ENCODE data around the gene MTA1. TPM values are rescaled to one million over a fixed set of nuclear protein-coding genes. Genes with fewer than 3 reads are reported as not detected.

Gene MTA1
- polyA plus RNA-seq, 12 donors, result 63.7 to 114 (median 75.3) TPM; not detected in 1

Other genes with a start within 250 kb of the MTA1 start
- 10 to 100 TPM in 9 of 12 donors, 1 to 10 TPM in 2, not detected in 1; 9.6 to 21.3 (median 12.9) TPM for gene NUDT14, start 238.5 kb upstream of the MTA1 start, polyA plus RNA-seq (ENCODE audit: insufficient read length in 12 of 12)
- gene BTBD6, start 171.3 kb upstream of the MTA1 start, polyA plus RNA-seq (ENCODE audit: insufficient read length in 12 of 12), result 10 to 100 TPM in 11 of 12 donors, not detected in 1; 26.5 to 43.9 (median 36.3) TPM
- gene BRF1, start 118.8 kb upstream of the MTA1 start, polyA plus RNA-seq (ENCODE audit: insufficient read length in 12 of 12), result 10 to 100 TPM in 11 of 12 donors, not detected in 1; 19.7 to 28.2 (median 21.4) TPM
- 100 to 1,000 TPM in 1 of 12 donors, 10 to 100 TPM in 10, not detected in 1; 67.5 to 107 (median 84.6) TPM for gene PACS2, start 105.1 kb upstream of the MTA1 start, polyA plus RNA-seq (ENCODE audit: insufficient read length in 12 of 12)
- 1 to 10 TPM in 5 of 12 donors, under 1 TPM in 5, not detected in 2; 0.11 to 2.3 (median 0.94) TPM for gene TEX22, start 21.3 kb upstream of the MTA1 start, polyA plus RNA-seq (ENCODE audit: insufficient read length in 12 of 12)
- 100 to 1,000 TPM in 11 of 12 donors, not detected in 1; 132 to 277 (median 183) TPM for gene CRIP2, start 55.0 kb downstream of the MTA1 start, polyA plus RNA-seq (ENCODE audit: insufficient read length in 12 of 12)
- 10 to 100 TPM in 11 of 12 donors, not detected in 1; 23.4 to 90.6 (median 40.0) TPM for gene CRIP1, start 67.1 kb downstream of the MTA1 start, polyA plus RNA-seq (ENCODE audit: insufficient read length in 12 of 12)
- gene TEDC1, start 71.4 kb downstream of the MTA1 start, polyA plus RNA-seq (ENCODE audit: insufficient read length in 12 of 12), result 1 to 10 TPM in 10 of 12 donors, not detected in 2; 2.2 to 7.1 (median 5.3) TPM
- gene TMEM121, start 106.8 kb downstream of the MTA1 start, polyA plus RNA-seq (ENCODE audit: insufficient read length in 12 of 12), result 1 to 10 TPM in 10 of 12 donors, not detected in 2; 1.0 to 3.1 (median 1.5) TPM

Measured in muscle of arm (tissue), 12 donors.